ENCODE measurements around the gene XRN2.

GRCh38 chr20:21273755-21274386 lies 29.3 kb upstream of the XRN2 start:
- TF ChIP-seq CTCF (IDR thresholded peaks at IDR 0.05 in 8 of 11, conservative IDR thresholded peaks at IDR 0.05 in 3 of 11) (no peak), POLR2AphosphoS5 (IDR thresholded peaks at IDR 0.05) (no peak)
